PC-3 (cell line): Measurements from ENCODE around the gene SHROOM2. TPM values are rescaled to one million over a fixed set of nuclear protein-coding genes. Genes with fewer than 3 reads are reported as not detected.

Experiments
- ATAC-seq: fragments of 200-7000 bp; cut with Tn5 transposase; 2 replicates; pipeline ENCODE4 v1.9.1; 2020; ENCODE audit warnings: mild to moderate bottlenecking, moderate library complexity
- BruUV-seq: library from RNA; stranded (reverse); fragments of 400-500 nt; replicated peaks from 2 replicates; lab custom pipeline; 2021; lab: Mats Ljungman, UMichigan
- CTCF ChIA-PET: fragments of 300-600 bp; sonication (Branson Sonifier 250); formaldehyde crosslinking; loops from one replicate; lab custom pipeline; 2022; ENCODE audit warnings: antibody characterized with exemption; lab: Charles Lee
- POLR2A ChIA-PET: fragments of 300-600 bp; sonication (Branson Sonifier 250); formaldehyde crosslinking; loops from one replicate; lab custom pipeline; 2022; ENCODE audit warnings: antibody characterized with exemption; ENCODE audit not compliant: unreplicated experiment; lab: Charles Lee
- DNase-seq: peaks from one replicate; pipeline ENCODE4 v3.0.0-alpha.2; 2015
- H2AFZ ChIP-seq: fragments of 300-600 bp; sonication (generic); 2 replicates; pipeline ENCODE4 v1.6.0; 2016; ENCODE audit warnings: antibody characterized with exemption, low read length
- H3F3A ChIP-seq: fragments of 300-600 bp; sonication (generic); one replicate; pipeline ENCODE4 v1.6.0; 2017; ENCODE audit warnings: antibody characterized with exemption, low read length, control low read depth, mild to moderate bottlenecking; ENCODE audit not compliant: unreplicated experiment
- H3K27ac ChIP-seq: fragments of 300-600 bp; sonication (generic); 2 replicates; pipeline ENCODE4 v1.5.1; 2016; ENCODE audit warnings: mild to moderate bottlenecking, low read length
- H3K27me3 ChIP-seq: fragments of 300-600 bp; sonication (generic); 2 replicates; pipeline ENCODE4 v1.6.1; 2016; ENCODE audit warnings: low read length, mixed read lengths
- H3K36me3 ChIP-seq: fragments of 300-600 bp; sonication (generic); 2 replicates; pipeline ENCODE4 v1.6.1; 2016; ENCODE audit warnings: low read depth, mixed run types, low read length, mixed read lengths
- H3K4me1 ChIP-seq: fragments of 300-600 bp; sonication (generic); 2 replicates; pipeline ENCODE4 v1.5.1; 2016; ENCODE audit warnings: low read length; ENCODE audit not compliant: insufficient read depth
- H3K4me2 ChIP-seq: fragments of 300-600 bp; sonication (generic); 2 replicates; pipeline ENCODE4 v1.6.0; 2016; ENCODE audit warnings: low read length
- H3K4me3 ChIP-seq: fragments of 300-600 bp; sonication (generic); 2 replicates; pipeline ENCODE4 v1.5.1; 2016; ENCODE audit warnings: mild to moderate bottlenecking, low read length, mixed read lengths
- H3K79me2 ChIP-seq: fragments of 300-600 bp; sonication (generic); 2 replicates; pipeline ENCODE4 v1.6.1; 2017; ENCODE audit warnings: low read length, mixed read lengths
- H3K9ac ChIP-seq: fragments of 300-600 bp; sonication (generic); 2 replicates; pipeline ENCODE4 v1.6.0; 2016; ENCODE audit warnings: mild to moderate bottlenecking, low read length
- H3K9me2 ChIP-seq: fragments of 300-600 bp; sonication (generic); replicated peaks from 2 replicates; pipeline ENCODE4 v1.6.1; 2016; ENCODE audit warnings: mixed run types, low read length, mixed read lengths
- H3K9me3 ChIP-seq: fragments of 300-600 bp; sonication (generic); 2 replicates; pipeline ENCODE4 v1.6.1; 2016; ENCODE audit warnings: low read length, mixed read lengths
- H4K20me1 ChIP-seq: fragments of 300-600 bp; sonication (generic); 2 replicates; pipeline ENCODE4 v1.6.1; 2016; ENCODE audit warnings: low read length, mixed read lengths
- EZH2 ChIP-seq: fragments of 300-600 bp; sonication (generic); IDR thresholded peaks from one replicate; pipeline ENCODE4 v1.6.1; 2017; ENCODE audit warnings: antibody characterized with exemption, mild to moderate bottlenecking, low read length; ENCODE audit not compliant: unreplicated experiment
- EZH2phosphoT487 ChIP-seq: fragments of 300-600 bp; sonication (generic); IDR thresholded peaks from 2 replicates; pipeline ENCODE4 v1.6.1; 2018; ENCODE audit warnings: mild to moderate bottlenecking, antibody characterized with exemption, low read length, borderline replicate concordance
- intact Hi-C: fragments of 100-400 bp; cut with micrococcal nuclease; formaldehyde crosslinking; loops from 2 replicates; pipeline ENCODE4 v1.9.0; 2023
- total RNA-seq: library from RNA; depleted of rRNA; stranded (reverse); fragments of >200 nt; gene quantifications from 2 replicates; pipeline ENCODE4 v1.2.3, GENCODE V29; 2014
- TF ChIP-seq, protein P1 (sequence below): fragments of 300-600 bp; sonication (generic); conservative IDR thresholded peaks from 2 replicates; pipeline ENCODE4 v1.5.1; 2017; ENCODE audit warnings: antibody characterized with exemption, low read depth, mild to moderate bottlenecking, low read length

SHROOM2 gene
- total RNA-seq, 1 experiment from 2014 or later, result 6.5 TPM

DNA sequence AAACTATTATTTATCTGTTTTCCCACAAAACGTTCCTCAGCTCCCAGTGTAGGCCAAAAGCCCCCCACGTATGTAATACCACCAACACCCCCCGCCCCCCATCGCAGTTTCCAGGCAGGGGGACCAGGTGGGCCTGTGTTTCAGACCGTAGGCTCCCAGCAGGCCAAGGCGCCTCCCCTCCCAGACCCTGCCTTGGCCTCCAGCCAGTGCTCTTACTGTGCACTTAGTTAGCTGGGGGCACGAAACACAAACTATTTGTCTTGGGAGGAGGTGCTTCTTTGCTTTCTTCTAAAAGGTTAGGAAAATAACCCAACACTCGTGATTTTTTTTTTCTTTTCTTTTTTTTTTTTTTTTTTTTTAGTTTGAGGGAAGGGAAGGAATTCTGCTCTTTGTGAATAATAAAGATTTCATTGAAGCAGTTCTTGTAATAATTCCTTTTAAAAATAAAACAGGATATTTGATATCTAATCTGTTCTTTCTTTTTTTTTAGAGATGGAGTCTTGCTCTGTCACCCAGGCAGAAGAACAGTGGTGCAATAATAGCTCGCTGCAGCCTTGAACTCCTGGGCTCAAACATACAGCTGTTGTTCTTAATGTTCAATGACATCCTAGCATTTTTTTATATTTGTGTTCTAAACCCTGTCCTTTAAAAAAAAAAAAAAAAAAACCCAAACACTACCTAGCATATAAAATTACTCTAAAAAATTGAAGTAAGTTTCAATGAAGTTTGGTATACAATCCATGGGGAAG, 98.0 kb downstream of the SHROOM2 start:
- H3K27ac ChIP-seq, result no peak overlapping the region
- no TSS peak for BruUV-seq
- H3K27me3 ChIP-seq, result no peaks in the 10 kb centered on the region
- no peak overlapping the region for H3K4me2 ChIP-seq
- H3K9me3 ChIP-seq, result no peaks in the 10 kb centered on the region
- no peak for TF ChIP-seq EZH2phosphoT487
- TF ChIP-seq EZH2, result no peak
- TF ChIP-seq, protein P1, sequence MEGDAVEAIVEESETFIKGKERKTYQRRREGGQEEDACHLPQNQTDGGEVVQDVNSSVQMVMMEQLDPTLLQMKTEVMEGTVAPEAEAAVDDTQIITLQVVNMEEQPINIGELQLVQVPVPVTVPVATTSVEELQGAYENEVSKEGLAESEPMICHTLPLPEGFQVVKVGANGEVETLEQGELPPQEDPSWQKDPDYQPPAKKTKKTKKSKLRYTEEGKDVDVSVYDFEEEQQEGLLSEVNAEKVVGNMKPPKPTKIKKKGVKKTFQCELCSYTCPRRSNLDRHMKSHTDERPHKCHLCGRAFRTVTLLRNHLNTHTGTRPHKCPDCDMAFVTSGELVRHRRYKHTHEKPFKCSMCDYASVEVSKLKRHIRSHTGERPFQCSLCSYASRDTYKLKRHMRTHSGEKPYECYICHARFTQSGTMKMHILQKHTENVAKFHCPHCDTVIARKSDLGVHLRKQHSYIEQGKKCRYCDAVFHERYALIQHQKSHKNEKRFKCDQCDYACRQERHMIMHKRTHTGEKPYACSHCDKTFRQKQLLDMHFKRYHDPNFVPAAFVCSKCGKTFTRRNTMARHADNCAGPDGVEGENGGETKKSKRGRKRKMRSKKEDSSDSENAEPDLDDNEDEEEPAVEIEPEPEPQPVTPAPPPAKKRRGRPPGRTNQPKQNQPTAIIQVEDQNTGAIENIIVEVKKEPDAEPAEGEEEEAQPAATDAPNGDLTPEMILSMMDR, result no peak
- no peak overlapping the region for H3K4me3 ChIP-seq
- ATAC-seq (no peak), DNase-seq (no peak)
- no peaks in the 10 kb centered on the region for H3K79me2 ChIP-seq
- POLR2A ChIA-PET, result no interaction called here
- no peak overlapping the region for H2AFZ ChIP-seq
- H4K20me1 ChIP-seq, result no peaks in the 10 kb centered on the region
- H3K9me2 ChIP-seq, result no peaks in the 10 kb centered on the region
- intact Hi-C loops, result loop anchor here (2.0 kb wide), 1 partner anchor 57 kb away; no protein-coding TSS in a partner anchor
- H3F3A ChIP-seq, result no peaks in the 10 kb centered on the region
- CTCF ChIA-PET, result no interaction called here
- no peaks in the 10 kb centered on the region; the same call in 1 of the 2 replicates for H3K36me3 ChIP-seq
- H3K9ac ChIP-seq, result no peak overlapping the region
- peaks cover 4% of the 10 kb centered on the region for H3K4me1 ChIP-seq

DNA sequence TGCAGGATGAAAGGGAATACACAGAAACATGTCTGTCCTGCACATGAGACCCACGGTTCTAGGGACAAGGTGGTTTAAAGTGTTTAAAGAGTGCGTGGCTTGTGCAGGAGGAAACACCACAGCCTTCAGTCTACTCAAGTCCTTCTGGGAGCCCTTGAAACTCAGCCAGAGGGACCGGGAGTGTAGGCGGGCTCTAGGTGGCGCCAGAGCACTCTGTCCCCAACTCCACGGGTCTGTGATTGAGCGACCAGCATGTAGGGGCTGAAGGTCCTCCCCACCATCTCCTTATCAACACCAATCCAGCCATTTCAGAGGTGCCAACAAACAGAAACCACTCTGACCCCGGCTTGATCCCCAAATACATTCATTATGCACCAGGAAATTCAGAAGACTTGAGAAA, 98.9 kb downstream of the SHROOM2 start:
- no peaks in the 10 kb centered on the region for H3K9me2 ChIP-seq
- TF ChIP-seq, protein P1, result peak; percentile 80
- no peak for TF ChIP-seq EZH2phosphoT487
- no peak overlapping the region for H3K9ac ChIP-seq
- no TSS peak for BruUV-seq
- no peak overlapping the region for H3K4me3 ChIP-seq
- 0 out of 2 replicates have a peak overlapping the region, but pooled peaks have one; percentile 18 for H2AFZ ChIP-seq
- H3K27me3 ChIP-seq, result no peaks in the 10 kb centered on the region
- DNase-seq, result peak; percentile 74
- ChIA-PET CTCF (no interaction called here), POLR2A (no interaction called here)
- H3K9me3 ChIP-seq, result no peaks in the 10 kb centered on the region
- peaks cover 4% of the 10 kb centered on the region for H3K4me1 ChIP-seq
- no peak overlapping the region for H3K4me2 ChIP-seq
- H4K20me1 ChIP-seq, result no peaks in the 10 kb centered on the region
- intact Hi-C loops, result loop anchor here (1.0 to 5.0 kb wide), 3 partner anchors 56 to 234 kb away; no protein-coding TSS in a partner anchor
- ATAC-seq, result peak; percentile 79
- no peaks in the 10 kb centered on the region; the same call in 1 of the 2 replicates for H3K36me3 ChIP-seq
- H3K27ac ChIP-seq, result no peak overlapping the region
- no peaks in the 10 kb centered on the region for H3F3A ChIP-seq
- H3K79me2 ChIP-seq, result no peaks in the 10 kb centered on the region
